ENCODE results near the gene PCCB.
A peak's percentile ranks its signal among the peaks of the same experiment; 100 is the strongest.
"Not testable (repeated sequence)": the region's sequence is repeated elsewhere in the genome, so short reads cannot be mapped to it uniquely, and the experiment has no call there.

Gene PCCB

DNA sequence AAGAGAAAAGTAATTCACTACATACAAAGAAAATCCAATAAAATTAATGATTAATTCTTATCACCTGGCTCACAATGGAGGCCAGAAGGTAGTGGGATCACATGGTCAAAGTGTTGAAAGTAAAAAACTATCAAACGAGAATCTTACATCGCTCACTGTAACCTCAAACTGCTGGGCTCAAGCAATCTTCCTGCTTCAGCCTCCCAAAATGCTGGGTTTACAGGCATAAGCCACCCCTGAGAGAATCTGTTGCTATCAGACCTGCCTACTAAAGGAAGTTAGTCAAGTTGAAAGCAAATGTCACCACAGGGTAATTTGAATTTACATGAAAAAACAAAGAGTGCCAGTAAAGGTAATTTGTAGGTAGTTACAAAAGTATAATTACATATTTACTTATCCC lies 103.3 kb downstream of the PCCB start:
- H3K4me3 Mint-ChIP-seq, result no peak overlapping the region
- no peaks in the 10 kb centered on the region for H3K27me3 Mint-ChIP-seq
- no peak for DNase-seq
- H3K36me3 Mint-ChIP-seq (ENCODE audit: low read depth), result peaks cover 65% of the 10 kb centered on the region
- peak overlapping the region; percentile 58 for H3K27ac Mint-ChIP-seq
- H3K4me1 Mint-ChIP-seq (ENCODE audit: low read depth), result peaks cover 13% of the 10 kb centered on the region
- peaks cover 3% of the 10 kb centered on the region for H3K9me3 Mint-ChIP-seq

DNA sequence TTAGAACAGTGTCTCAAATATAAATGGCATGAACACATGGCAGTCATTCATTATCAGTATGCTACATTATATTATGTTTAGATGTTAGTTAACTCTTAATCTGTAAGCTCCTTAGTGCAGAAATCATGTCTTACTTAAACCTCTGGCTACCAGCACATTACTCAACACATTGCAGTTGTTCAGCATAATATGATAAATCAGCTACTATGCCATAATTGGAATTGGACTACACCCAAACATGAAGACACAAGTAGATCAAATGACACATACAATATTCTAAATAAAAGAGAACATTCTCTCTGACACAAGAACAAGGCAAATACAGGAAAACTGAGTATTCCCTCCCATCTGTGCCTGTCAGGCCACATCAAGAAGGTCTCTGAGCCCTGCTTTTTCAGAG lies 116.1 kb downstream of the PCCB start:
- Mint-ChIP-seq H3K27ac (no peak overlapping the region), H3K36me3 (ENCODE audit: low read depth) (peaks cover 47% of the 10 kb centered on the region), H3K4me1 (ENCODE audit: low read depth) (no peaks in the 10 kb centered on the region), H3K27me3 (no peaks in the 10 kb centered on the region), H3K9me3 (no peaks in the 10 kb centered on the region), H3K4me3 (no peak overlapping the region)
- DNase-seq, result no peak

DNA sequence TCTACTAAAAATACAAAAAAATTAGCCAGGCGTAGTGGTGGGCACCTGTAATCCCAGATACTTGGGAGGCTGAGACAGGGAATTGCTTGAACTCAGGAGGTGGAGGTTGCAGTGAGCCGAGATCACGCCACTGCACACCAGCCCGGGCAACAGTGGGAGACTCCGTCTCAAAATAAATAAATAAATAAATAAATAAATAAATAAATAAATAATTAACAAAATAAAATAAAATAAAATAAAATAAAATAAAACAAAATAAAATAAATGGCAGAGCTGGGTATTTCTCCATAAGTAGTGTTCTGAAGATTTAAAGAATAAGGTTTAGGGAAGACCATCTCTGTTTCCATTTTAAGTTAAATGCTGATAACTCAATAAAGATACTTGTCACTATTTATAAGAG lies 125.7 kb downstream of the PCCB start:
- H3K4me1 Mint-ChIP-seq (ENCODE audit: low read depth); H3K9me3 Mint-ChIP-seq; H3K27ac Mint-ChIP-seq; H3K27me3 Mint-ChIP-seq; DNase-seq; H3K4me3 Mint-ChIP-seq: not testable (repeated sequence)
- peaks cover 62% of the 10 kb centered on the region for H3K36me3 Mint-ChIP-seq (ENCODE audit: low read depth)

DNA sequence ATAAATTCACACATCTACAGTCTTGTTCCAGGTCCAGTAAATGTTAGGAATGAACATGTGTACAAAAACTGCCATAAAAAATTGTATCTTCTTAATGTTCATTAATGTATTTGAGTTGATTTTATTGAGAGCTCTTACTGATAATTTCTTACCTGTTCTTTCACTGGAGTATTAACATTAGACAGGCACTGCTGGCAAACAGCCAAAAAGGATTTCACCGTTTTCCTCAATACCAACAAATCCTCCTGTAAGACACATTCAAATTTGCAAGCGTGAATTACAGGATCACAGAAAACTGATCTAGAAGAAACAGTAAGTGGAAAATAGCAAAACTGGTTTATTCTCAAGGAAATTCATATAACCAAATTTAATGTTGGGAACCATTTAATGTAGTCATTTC lies 127.4 kb downstream of the PCCB start:
- Mint-ChIP-seq H3K27me3 (no peaks in the 10 kb centered on the region), H3K27ac (no peak overlapping the region)
- no peak for DNase-seq

DNA sequence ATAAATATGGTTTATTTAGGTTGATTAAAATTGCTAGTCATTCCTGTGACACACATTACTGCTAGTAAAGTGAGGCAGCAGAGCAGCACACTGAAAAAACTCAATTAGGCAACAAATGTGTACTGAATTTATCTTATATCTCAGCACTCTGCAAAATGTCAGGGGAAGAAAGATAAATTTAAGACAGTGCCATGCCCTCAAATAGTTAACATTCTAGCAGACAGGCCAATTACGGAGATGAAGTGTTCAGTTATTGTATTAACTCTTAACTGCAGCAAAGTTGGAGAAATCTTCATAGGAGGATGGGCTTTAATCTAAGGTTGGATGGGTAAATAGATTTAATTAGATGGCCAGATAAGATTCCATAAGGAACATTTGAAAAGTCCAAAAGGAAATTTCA lies 127.9 kb downstream of the PCCB start:
- DNase-seq, result no peak
- no peak overlapping the region for H3K4me3 Mint-ChIP-seq
- H3K27ac Mint-ChIP-seq, result no peak overlapping the region
- H3K9me3 Mint-ChIP-seq, result no peaks in the 10 kb centered on the region
- H3K27me3 Mint-ChIP-seq, result no peaks in the 10 kb centered on the region
- peaks cover 56% of the 10 kb centered on the region for H3K36me3 Mint-ChIP-seq (ENCODE audit: low read depth)
- H3K4me1 Mint-ChIP-seq (ENCODE audit: low read depth), result no peaks in the 10 kb centered on the region

More for the DNA sequence above, 127.4 kb downstream of the PCCB start:
- H3K9me3 Mint-ChIP-seq, result no peaks in the 10 kb centered on the region
- no peaks in the 10 kb centered on the region for H3K4me1 Mint-ChIP-seq (ENCODE audit: low read depth)
- H3K36me3 Mint-ChIP-seq (ENCODE audit: low read depth), result peaks cover 58% of the 10 kb centered on the region
- H3K4me3 Mint-ChIP-seq, result no peak overlapping the region

All from activated T-cell treated with anti-CD3 and anti-CD28 coated beads, Interleukin-2, amount 50 U/mL, for 24 hours (primary cell).